Posterior vena cava (tissue), 2 donors: ENCODE measurements around the gene SLC25A28. TPM values are rescaled to one million over a fixed set of nuclear protein-coding genes. Genes with fewer than 3 reads are reported as not detected.

Experiments used
- DNase-seq: peaks from one replicate; pipeline ENCODE4 v3.0.0-alpha.2; 2020; ENCODE audit warnings: low spot score
- intact Hi-C, 2 donors: fragments of 100-400 bp; cut with DNase I; formaldehyde crosslinking; loops; one replicate each; pipeline versions ENCODE4 v1.14.1 to v1.14.2; 2022 to 2023
- long read RNA-seq, 2 donors: library from polyadenylated mRNA; unstranded; transcript quantifications; one replicate each; pipeline ENCODE4 v2.0.0, GENCODE V29; 2020 to 2021
- total RNA-seq, 2 donors: library from RNA; stranded (reverse); fragmentation: NEBNext Ultra II Directional; extraction: Animal tissue kit (Norgen Biotek cat#: 25700); gene quantifications; one replicate each; pipeline ENCODE4 v1.2.1, GENCODE V29; 2021
- donor health status: DM: yes; HTN: yes; CAD: no.
- donor health status: DM: yes; HTN: yes; CAD: no.

Gene SLC25A28, protein sequence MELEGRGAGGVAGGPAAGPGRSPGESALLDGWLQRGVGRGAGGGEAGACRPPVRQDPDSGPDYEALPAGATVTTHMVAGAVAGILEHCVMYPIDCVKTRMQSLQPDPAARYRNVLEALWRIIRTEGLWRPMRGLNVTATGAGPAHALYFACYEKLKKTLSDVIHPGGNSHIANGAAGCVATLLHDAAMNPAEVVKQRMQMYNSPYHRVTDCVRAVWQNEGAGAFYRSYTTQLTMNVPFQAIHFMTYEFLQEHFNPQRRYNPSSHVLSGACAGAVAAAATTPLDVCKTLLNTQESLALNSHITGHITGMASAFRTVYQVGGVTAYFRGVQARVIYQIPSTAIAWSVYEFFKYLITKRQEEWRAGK
- 10 to 100 TPM; 42.2 to 44.3 TPM for total RNA-seq
- long read RNA-seq, donor 1, transcript SLC25A28-201 (4 exons, 1,451 nt) = major isoform, 10 of 19 reads
- long read RNA-seq, donor 1, partial matches to known transcripts = 2 of 19 reads
- long read RNA-seq, donor 1, other reads (novel, unspliced or antisense) = 7 of 19 reads
- long read RNA-seq, donor 2, partial matches to known transcripts = 3 of 4 reads
- long read RNA-seq, donor 2, other reads (novel, unspliced or antisense) = 0 of 4 reads

DNA sequence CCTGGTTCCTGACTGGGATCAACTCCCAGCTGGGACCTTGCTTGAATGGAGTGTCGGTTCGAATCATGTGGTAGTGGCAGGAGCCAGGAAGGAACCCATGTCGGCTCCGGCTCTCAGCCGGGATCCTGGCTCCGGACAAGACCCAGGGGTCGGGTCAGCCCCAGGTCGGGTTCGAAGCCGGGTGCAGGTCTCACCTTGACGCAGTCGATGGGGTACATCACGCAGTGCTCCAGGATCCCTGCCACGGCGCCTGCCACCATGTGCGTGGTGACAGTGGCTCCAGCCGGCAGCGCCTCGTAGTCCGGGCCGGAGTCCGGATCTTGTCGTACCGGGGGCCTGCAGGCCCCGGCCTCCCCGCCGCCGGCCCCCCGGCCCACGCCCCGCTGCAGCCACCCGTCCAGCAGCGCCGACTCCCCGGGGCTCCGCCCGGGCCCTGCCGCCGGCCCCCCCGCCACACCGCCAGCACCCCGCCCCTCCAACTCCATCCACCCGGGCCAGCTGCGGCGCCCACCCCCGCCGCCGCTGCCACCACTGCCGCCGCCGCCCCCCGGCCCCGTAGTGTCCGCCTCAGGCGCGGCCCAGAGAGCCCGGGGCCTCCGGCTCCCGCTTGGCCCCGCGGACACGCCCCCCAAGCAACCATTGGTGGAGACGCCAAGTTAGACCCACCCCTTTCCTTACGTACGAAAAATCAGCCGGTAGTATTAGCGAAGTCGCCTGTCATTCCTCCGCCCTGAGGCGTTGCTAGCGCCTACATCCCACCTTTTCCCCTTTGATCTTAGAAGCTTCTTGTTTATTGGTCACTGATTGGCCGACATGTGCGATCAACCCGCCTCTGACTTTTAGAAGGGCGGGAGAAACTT lies at the start of gene SLC25A28:
SLC25A28 (minus strand) TSS at position 589 of the 860 bp plus-strand sequence; CDS start at position 485, 104 bp downstream.
- peak; percentile 98 for DNase-seq
- intact Hi-C loops = loop anchor here (10.0 kb wide), 2 partner anchors 95 to 185 kb away; partner anchors contain the start of gene GOT1 (in 2 of the 2)

DNA sequence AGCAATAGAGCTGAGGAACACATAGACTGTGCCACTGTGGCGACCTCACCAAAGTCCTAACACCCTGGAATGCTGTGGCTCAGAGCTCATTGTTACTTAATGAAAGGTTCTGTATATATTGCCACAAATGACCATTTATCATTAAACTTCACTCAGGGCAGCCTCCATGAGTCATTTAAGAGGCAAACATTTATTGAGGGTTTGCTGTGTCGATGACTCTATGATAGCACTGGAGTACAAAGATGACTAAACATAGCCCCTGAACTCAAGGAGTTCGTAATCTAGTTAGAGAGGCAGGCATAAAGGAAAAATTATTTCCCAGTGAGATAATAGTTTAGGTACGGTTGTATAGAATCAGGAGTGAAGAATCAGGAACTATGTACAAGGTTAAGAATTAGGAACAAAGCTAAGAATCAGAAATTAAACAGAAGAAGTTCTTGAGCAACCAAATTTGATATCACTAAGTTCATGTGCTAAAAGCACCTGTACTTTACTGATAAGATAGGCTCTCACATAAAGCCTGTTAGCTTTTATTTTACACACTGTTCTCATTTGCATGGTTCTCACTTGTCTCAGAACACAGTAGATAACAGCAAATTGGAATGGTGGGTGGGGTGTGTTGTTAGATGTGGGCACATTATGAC lies 47.0 kb upstream of the SLC25A28 start:
- intact Hi-C loops = no loop called here
- no peak for DNase-seq

DNA sequence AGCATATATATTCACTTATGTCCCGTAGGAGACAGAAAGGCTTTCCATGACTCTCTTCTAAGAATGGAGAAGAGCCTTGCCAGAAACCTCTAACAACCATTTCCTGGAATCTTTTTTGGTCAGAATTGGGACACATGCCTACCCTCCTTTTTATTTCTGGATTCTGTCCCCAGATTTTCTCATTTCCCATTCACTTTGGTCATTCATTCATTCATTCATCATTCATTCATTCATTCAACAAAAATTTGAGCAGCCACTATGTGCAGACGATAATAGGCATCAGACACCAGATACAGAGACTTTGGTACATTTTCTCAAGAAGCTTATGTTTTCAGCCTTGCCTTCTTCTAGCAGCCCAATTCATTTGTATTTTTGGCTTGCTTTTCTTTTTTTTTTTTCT lies 45.1 kb upstream of the SLC25A28 start:
- intact Hi-C loops = no loop called here
- DNase-seq = no peak

- intact Hi-C loops = no loop called here
These were observed 41.1 kb upstream of the SLC25A28 start for GRCh38 chr10:99661377-99661763.

GRCh38 chr10:99660662-99661376 lies 40.6 kb upstream of the SLC25A28 start:
- no peak for DNase-seq
- intact Hi-C loops = no loop called here

More at GRCh38 chr10:99661377-99661763, 41.1 kb upstream of the SLC25A28 start:
- no peak for DNase-seq

- no peak for DNase-seq
- intact Hi-C loops = no loop called here
These were observed 39.7 kb upstream of the SLC25A28 start for GRCh38 chr10:99659868-99660366.

DNA sequence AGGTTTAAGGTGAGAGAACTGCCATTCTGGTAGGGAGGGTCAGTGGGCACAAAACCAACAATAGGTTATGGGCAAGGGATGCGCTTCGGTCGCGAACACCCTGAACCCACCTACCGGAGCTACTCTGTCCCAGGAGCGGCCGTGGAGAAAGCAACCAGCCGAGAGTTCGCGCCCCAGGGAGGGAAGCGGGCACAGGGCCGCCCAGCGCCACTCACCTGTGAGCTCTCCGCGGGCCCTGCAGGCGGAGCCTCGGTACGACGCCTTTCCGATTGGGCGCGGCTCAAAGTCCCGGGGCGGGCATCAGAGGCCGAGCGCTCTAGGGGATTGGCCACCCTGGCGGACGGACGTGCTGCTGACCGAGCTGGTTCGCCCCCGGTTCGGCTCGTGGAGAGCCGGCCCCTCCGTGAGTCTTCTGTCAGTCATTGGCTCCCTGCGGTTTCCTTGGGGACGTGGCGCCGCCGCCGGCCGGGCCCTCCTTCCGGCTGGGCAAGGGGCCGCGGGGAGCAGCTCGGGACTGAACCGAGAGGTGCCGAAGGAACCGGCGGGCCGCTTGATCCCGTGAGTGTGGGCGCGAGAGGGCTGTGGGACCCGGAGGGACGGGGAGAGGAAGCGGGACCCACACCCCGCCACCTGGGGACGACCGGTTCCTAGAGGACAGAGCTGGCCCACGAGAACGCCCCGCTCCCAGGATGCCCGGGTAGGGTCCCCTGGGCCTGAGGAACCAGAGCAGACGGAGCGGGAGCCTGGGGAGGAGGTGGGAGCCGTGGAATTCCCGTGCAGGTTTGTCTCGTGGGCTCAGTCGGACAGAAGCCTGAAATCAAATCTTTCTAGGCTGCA lies 39.0 kb upstream of the SLC25A28 start, which contains the start of gene ENTPD7:
ENTPD7 (plus strand) TSS at position 479 of the 837 bp plus-strand sequence. CDS start 448 bp downstream, outside the sequence.
- intact Hi-C loops = no loop called here

DNA sequence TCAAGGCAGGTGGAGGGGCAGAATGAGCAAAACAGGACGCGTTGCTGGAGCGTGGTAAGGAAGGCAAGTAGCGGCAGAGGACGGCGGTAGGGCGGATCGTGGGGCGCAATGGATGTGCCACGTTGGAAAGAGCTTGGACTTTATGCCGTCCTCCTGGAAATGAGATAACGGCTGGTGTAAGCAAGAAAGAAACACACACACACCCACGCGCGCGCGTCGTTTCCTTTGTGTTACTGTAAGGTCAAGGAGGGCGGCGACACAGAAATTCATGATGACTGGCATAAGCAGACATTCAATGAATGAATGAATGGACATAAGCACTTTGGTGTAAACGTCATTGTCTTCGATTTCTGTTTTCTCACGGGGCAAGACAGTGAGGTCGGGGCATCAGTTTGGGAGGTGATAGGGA lies 38.4 kb upstream of the SLC25A28 start:
- peak; percentile 91 for DNase-seq
- intact Hi-C loops = no loop called here

More for the DNA sequence above, 39.0 kb upstream of the SLC25A28 start, which contains the start of gene ENTPD7:
- DNase-seq = peak; percentile 98

GRCh38 chr10:99656199-99657064 lies 36.2 kb upstream of the SLC25A28 start:
- intact Hi-C loops = no loop called here
- DNase-seq = no peak

- intact Hi-C loops = no loop called here
These were observed 34.3 kb upstream of the SLC25A28 start for GRCh38 chr10:99654390-99655175.

GRCh38 chr10:99652800-99653390 lies 32.7 kb upstream of the SLC25A28 start:
- DNase-seq = no peak
- intact Hi-C loops = no loop called here

More at GRCh38 chr10:99654390-99655175, 34.3 kb upstream of the SLC25A28 start:
- no peak for DNase-seq

GRCh38 chr10:99648717-99649116 lies 28.5 kb upstream of the SLC25A28 start:
- intact Hi-C loops = no loop called here
- no peak for DNase-seq

- intact Hi-C loops = no loop called here
- DNase-seq = no peak
These were observed 27.4 kb upstream of the SLC25A28 start for GRCh38 chr10:99647601-99648151.

GRCh38 chr10:99633832-99634231 lies 13.6 kb upstream of the SLC25A28 start:
- DNase-seq = no peak
- intact Hi-C loops = no loop called here

- intact Hi-C loops = no loop called here
- no peak for DNase-seq
These were observed 11.3 kb upstream of the SLC25A28 start for GRCh38 chr10:99631496-99631895.
